Breast epithelium (tissue), 3 donors: ENCODE measurements around the gene KIAA1217.

Experiments
- POLR2A ChIP-seq: fragments of 450-650 bp; IDR thresholded peaks from one replicate; pipeline ENCODE4 v1.6.1; 2016; ENCODE audit warnings: antibody characterized with exemption, mild to moderate bottlenecking, moderate library complexity
- TF ChIP-seq, protein P1 (sequence below), 3 donors: fragments of 450-650 bp; IDR thresholded peaks; one replicate each; pipeline ENCODE4 v1.5.1; 2016 to 2017; ENCODE audit warnings: antibody characterized with exemption in 3 of 3, mild to moderate bottlenecking in 3 of 3, moderate library complexity in 3 of 3

DNA sequence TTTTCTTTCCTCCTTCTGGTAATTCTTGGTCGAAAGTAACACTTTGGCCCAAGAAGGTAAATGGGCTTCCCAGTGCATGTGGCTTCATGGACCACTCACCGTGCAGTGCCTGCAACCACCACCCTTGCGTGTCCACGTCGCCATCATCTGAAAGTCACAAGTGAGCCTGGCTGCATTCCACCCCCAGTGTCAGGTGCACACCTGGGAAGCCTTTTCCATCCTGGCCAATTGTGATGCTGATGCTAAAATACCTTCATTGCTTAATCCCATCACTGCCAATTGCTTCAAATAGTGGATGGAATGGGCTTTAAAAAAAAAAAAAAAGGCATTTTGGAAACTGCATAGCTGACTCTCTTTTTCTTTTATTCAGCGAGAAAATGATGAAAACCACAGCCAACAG lies 285.8 kb downstream of the KIAA1217 start:
- TF ChIP-seq, protein P1, sequence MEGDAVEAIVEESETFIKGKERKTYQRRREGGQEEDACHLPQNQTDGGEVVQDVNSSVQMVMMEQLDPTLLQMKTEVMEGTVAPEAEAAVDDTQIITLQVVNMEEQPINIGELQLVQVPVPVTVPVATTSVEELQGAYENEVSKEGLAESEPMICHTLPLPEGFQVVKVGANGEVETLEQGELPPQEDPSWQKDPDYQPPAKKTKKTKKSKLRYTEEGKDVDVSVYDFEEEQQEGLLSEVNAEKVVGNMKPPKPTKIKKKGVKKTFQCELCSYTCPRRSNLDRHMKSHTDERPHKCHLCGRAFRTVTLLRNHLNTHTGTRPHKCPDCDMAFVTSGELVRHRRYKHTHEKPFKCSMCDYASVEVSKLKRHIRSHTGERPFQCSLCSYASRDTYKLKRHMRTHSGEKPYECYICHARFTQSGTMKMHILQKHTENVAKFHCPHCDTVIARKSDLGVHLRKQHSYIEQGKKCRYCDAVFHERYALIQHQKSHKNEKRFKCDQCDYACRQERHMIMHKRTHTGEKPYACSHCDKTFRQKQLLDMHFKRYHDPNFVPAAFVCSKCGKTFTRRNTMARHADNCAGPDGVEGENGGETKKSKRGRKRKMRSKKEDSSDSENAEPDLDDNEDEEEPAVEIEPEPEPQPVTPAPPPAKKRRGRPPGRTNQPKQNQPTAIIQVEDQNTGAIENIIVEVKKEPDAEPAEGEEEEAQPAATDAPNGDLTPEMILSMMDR (IDR thresholded peaks at IDR 0.05): no peak
- no peak for TF ChIP-seq POLR2A
